Skeletal muscle cell (primary cell): ENCODE results near the gene MYL7.

Experiments
- DNase-seq: peaks from one replicate; pipeline ENCODE4 v3.0.0-alpha.2; 2010; ENCODE audit warnings: low read depth
- H3K4me3 ChIP-seq: 2 replicates; pipeline ENCODE4 v1.5.1; 2011; ENCODE audit warnings: low read depth, mild to moderate bottlenecking, control low read depth, low read length, moderate library complexity

Gene MYL7

GRCh38 chr7:44116789-44117666 is 24.1 kb downstream of the MYL7 start:
- no peak overlapping the region for H3K4me3 ChIP-seq

DNA sequence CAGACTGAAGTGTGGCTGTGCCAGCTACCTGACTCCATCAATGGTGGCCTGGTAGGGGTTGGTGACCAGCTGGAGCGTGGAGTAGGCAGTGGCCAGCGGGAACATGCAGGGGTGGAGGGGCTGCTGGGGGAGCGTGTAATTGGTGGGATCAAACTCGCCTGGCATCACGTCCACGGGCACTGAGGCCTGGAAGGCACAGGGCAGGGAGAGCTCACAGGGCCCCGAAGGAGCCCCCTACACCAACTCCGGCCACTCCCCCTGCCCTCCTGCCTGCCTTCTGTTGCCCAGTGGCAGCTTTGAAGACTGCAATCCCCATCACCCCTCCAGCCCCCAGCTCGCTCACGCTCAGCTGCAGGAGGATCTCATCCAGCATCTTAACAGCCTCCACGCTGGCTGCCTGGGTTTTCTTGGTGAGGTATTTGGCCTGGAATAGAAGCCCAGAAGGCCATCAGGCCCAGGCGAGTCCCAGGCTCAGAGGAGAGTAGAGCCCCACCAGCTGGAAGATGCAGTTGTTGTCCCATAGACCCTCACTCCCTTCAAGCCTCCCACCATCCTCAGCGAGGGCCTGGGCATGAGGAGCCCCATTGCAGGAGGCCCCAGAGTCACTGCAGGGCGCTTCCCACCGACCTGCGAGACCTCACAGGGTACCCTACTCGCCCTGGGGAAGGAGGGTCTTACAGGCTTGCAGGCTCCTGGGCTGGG is 24.9 kb downstream of the MYL7 start:
- no peak for DNase-seq
- H3K4me3 ChIP-seq, result no peak overlapping the region

More at GRCh38 chr7:44116789-44117666, 24.1 kb downstream of the MYL7 start:
- no peak for DNase-seq

DNA sequence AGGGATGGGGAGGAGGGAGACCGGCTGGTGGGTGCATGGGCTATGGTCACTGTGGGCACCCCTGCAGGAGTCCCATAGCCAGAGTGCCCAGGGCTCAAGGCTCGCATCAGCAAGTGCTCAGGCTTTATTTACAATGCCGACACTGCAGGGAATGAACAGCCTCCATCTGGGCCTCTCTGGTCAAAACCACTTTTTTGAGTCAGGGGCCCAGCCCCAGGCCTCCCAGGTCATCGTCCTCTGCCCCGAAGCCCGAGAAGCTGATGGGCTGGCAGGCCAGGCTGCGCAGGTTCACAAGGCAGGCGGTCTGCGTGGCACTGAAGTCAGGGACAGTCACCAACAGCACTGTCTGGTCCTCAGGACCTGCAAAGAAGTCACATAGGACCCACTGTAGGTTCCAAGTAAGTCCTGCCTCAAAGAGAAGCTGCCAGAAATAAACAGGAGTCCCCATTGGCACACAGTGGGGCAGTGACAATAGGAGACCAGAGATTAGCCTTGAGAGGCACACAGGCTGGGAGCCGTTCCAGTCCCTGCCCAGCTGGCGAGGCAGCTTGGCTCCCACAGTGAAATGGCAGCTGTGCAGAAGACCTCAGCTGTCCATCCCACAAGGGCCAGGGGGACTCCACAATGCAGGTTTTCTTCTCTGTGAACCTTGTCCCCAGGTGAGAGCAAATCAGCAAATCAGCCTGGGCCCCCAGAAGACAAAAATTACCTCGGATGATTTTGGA is 26.4 kb downstream of the MYL7 start:
- H3K4me3 ChIP-seq, result no peak overlapping the region
- DNase-seq, result no peak

DNA sequence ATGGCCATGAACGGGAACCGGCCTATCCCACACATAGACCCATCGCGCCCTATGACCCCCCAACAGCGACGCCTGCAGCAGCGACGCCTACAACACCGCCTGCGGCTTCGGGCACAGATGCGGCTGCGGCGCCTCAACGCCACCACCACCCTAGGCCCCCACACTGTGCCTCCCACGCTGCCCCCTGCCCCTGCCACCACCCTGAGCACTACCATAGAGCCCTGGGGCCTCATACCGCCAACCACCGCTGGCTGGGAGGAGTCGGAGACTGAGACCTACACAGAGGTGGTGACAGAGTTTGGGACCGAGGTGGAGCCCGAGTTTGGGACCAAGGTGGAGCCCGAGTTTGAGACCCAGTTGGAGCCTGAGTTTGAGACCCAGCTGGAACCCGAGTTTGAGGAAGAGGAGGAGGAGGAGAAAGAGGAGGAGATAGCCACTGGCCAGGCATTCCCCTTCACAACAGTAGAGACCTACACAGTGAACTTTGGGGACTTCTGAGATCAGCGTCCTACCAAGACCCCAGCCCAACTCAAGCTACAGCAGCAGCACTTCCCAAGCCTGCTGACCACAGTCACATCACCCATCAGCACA is 27.3 kb downstream of the MYL7 start:
- H3K4me3 ChIP-seq, result no peak overlapping the region
- DNase-seq, result no peak

DNA sequence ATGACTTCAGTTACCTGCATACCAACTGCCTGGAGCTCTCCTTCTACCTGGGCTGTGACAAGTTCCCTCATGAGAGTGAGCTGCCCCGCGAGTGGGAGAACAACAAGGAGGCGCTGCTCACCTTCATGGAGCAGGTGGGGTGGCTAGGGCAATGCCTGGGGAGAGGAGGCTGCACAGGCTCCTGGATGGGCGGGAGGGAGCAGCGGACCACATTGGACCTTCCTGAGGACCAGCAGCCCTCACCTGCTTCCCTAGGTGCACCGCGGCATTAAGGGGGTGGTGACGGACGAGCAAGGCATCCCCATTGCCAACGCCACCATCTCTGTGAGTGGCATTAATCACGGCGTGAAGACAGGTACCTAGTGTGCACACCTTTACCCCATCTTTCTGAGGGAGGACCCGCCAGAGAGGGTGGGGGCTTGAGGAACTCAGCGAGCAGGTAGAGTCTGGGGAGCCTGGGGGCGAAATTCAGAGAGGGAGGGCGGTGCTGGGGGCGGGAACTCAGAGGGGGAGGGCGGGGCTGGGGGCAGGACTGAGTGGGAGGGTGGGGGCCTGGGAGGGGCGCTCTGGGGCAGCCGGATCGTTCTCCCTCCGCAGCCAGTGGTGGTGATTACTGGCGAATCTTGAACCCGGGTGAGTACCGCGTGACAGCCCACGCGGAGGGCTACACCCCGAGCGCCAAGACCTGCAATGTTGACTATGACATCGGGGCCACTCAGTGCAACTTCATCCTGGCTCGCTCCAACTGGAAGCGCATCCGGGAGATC is 28.0 kb downstream of the MYL7 start:
- DNase-seq, result no peak
- H3K4me3 ChIP-seq, result no peak overlapping the region

- no peak overlapping the region for H3K4me3 ChIP-seq
Measured at GRCh38 chr7:44112231-44112996, 28.7 kb downstream of the MYL7 start.

DNA sequence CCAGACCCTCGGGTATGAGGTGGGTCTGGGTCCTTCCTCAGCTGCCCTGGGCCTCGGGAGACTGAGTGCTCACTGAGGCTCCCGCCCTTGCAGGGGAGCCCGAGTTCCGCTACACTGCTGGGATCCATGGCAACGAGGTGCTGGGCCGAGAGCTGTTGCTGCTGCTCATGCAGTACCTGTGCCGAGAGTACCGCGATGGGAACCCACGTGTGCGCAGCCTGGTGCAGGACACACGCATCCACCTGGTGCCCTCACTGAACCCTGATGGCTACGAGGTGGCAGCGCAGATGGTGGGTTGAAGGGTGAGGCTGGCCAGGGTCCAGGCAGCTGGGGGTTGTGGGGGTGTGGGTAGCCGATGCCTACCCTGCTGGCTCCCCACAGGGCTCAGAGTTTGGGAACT is 29.4 kb downstream of the MYL7 start:
- no peak overlapping the region for H3K4me3 ChIP-seq
- DNase-seq, result no peak

More at GRCh38 chr7:44112231-44112996, 28.7 kb downstream of the MYL7 start:
- DNase-seq, result no peak

- no peak for DNase-seq
- no peak overlapping the region for H3K4me3 ChIP-seq
Measured at GRCh38 chr7:44110719-44111635, 30.2 kb downstream of the MYL7 start.

- DNase-seq, result no peak
- H3K4me3 ChIP-seq, result no peak overlapping the region
Measured at GRCh38 chr7:44109991-44110390, 31.1 kb downstream of the MYL7 start.

GRCh38 chr7:44108768-44109750 is 32.1 kb downstream of the MYL7 start:
- DNase-seq, result no peak
- H3K4me3 ChIP-seq, result no peak overlapping the region

DNA sequence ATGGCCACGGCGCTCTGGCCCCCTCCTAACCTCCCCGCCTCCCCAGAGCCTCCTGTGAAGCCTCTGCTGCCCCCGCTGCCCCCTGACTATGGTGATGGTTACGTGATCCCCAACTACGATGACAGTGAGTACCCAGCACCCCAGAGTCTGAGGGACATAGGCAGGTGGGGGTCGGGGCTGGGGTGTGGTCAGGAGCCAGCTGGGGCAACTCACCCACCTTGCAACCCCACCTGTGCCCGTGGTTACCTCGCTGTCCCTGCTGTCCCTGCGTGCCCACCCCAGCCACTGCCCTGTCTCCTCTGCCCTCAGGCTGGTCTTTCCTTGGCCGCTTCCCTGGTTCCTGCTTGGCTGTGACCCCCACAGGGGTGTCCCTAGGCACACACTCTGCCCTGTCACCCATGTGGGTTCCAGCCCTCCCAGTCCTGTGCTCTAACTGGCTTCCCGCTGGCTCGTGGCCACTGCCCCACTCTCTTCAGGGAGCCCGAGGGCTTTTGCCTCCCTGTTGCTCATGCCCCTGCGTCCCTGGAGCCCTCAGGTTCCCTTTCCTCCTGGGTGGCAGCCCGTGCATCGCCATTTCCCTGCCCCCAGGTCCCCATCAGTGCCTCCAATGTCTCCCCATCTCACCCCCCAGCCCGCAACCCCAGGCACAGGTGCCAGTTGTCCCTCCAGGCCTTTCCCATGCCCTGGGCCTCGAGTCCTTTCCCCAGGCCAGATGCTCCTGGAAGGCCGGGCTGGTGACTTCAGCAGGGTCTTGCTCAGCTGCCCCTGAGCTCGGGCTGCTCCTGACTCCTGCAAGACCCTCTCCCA is 33.0 kb downstream of the MYL7 start:
- no peak for DNase-seq
- no peak overlapping the region for H3K4me3 ChIP-seq

GRCh38 chr7:44107116-44107960 is 33.8 kb downstream of the MYL7 start:
- no peak for DNase-seq
- H3K4me3 ChIP-seq, result no peak overlapping the region

DNA sequence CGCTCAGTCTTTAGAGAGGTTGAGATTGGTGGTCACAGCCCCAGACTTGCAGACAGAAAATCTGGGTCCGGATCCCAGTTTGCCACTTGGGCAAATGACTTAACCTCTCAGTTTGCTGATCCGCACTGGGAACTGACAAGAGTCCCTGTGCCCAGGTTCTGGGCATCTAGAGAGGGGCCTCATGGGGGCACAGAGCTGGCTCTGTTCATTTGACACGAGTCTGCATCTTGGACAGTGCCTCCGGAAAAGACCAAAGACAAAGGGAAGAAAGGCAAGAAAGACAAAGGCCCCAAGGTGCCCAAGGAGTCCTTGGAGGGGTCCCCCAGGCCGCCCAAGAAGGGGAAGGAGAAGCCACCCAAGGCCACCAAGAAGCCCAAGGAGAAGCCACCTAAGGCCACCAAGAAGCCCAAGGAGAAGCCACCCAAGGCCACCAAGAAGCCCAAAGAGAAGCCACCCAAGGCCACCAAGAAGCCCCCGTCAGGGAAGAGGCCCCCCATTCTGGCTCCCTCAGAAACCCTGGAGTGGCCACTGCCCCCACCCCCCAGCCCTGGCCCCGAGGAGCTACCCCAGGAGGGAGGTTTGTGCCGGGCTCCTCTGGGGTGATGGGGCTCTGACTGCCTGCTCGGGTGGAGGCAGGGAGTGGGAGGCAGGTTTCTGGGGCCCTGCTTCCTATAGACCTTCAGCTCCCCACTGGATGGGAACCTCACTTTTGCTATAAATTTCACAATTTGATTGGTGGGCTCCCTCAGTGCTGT is 34.6 kb downstream of the MYL7 start:
- no peak overlapping the region for H3K4me3 ChIP-seq
- no peak for DNase-seq

DNA sequence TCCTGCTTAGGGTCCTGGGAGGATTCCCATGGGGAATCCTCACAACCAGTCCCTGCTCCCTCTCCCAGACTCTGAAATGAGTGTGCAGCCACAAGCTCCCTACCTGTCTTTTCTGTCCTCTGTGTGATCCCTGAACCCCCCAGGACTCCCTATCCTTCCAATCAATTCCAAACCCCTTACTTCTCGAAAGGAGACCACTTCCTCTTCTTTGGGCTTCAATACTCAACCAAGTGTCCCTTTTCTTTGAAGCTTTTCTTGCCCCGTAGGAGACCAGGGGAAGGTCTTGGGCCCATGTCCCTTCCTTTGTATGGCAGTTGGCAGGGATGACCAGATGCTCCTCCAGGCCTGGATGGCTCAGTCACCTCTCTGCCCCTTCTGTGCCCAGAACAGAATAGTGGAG is 35.3 kb downstream of the MYL7 start:
- peak overlapping the region; percentile 58 for H3K4me3 ChIP-seq
- DNase-seq, result no peak
